Coronary artery (tissue), 2 donors: ENCODE measurements around the gene DYNLRB2.

Experiments
- DNase-seq: peaks from one replicate; pipeline ENCODE4 v3.0.0-alpha.2; 2017; ENCODE audit warnings: low spot score
- H3K27ac ChIP-seq, 2 donors: fragments of 200-600 bp; sonication (generic); one replicate each; pipeline ENCODE4 v1.5.1; 2016 to 2019
- H3K4me3 ChIP-seq: fragments of 200-600 bp; sonication (generic); 2 replicates; pipeline ENCODE4 v1.5.1; 2016; ENCODE audit warnings: mild to moderate bottlenecking, moderate library complexity
- CTCF ChIP-seq: fragments of 200-600 bp; sonication (generic); IDR thresholded peaks from one replicate; pipeline ENCODE4 v1.5.1; 2019; ENCODE audit warnings: antibody characterized with exemption

Gene DYNLRB2

GRCh38 chr16:80591071-80591915 is 50.5 kb downstream of the DYNLRB2 start:
- Histone ChIP-seq H3K4me3 (no peak overlapping the region), H3K27ac (no peak overlapping the region)
- TF ChIP-seq CTCF = no peak
- DNase-seq = no peak

DNA sequence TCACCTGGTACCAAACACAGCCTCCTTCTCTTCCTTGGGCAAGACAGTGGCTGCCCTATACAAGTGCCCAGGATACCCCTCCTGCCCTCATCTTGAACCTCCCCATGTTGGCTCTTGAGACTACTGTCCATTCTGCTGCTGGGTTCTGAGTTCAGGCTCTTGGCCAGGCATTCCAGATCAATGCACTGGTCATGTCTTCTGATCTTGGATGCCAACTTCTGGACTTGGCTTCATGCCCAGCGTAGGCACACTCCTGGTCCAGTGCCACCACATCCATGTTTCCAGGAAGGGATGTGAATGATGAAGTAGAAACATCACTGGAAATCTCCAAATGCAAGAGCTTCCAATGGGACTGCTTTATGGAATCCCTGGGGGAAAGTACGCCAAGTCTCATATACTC is 51.5 kb downstream of the DYNLRB2 start:
- no peak for TF ChIP-seq CTCF
- DNase-seq = no peak
- no peak overlapping the region for H3K27ac ChIP-seq

GRCh38 chr16:80594756-80595155 is 54.0 kb downstream of the DYNLRB2 start:
- Histone ChIP-seq H3K27ac (no peak overlapping the region), H3K4me3 (no peak overlapping the region)
- TF ChIP-seq CTCF = no peak
- DNase-seq = no peak

More for the DNA sequence above, 51.5 kb downstream of the DYNLRB2 start:
- no peak overlapping the region for H3K4me3 ChIP-seq

- no peak for TF ChIP-seq CTCF
- H3K4me3 ChIP-seq = no peak overlapping the region
- no peak overlapping the region for H3K27ac ChIP-seq
- DNase-seq = no peak
Measured at GRCh38 chr16:80596507-80597207, 55.9 kb downstream of the DYNLRB2 start.

GRCh38 chr16:80599466-80599865 is 58.7 kb downstream of the DYNLRB2 start:
- no peak overlapping the region for H3K27ac ChIP-seq
- no peak for TF ChIP-seq CTCF
- DNase-seq = no peak
- H3K4me3 ChIP-seq = no peak overlapping the region
